ENCODE data around the gene ABAT.

GRCh38 chr16:8733849-8734540, 59.6 kb downstream of the ABAT start:
- TF ChIP-seq CTCF (IDR thresholded peaks at IDR 0.05; ENCODE audit: insufficient read depth, low read depth, low read length), result no peak
- TF ChIP-seq EZH2 (IDR thresholded peaks at IDR 0.05; ENCODE audit: insufficient read depth, low read length), result no peak
